Cerebellar cortex (tissue), 1 donor: ENCODE results near the gene DOCK4.
A peak's percentile ranks its signal among the peaks of the same experiment; 100 is the strongest.
"Not testable (repeated sequence)": the region's sequence is repeated elsewhere in the genome, so short reads cannot be mapped to it uniquely, and the experiment has no call there.

ENCODE experiments used
- DNase-seq: peaks from one replicate; pipeline ENCODE4 v3.0.0-alpha.2; 2015; ENCODE audit warnings: low spot score

The DOCK4 gene

DNA sequence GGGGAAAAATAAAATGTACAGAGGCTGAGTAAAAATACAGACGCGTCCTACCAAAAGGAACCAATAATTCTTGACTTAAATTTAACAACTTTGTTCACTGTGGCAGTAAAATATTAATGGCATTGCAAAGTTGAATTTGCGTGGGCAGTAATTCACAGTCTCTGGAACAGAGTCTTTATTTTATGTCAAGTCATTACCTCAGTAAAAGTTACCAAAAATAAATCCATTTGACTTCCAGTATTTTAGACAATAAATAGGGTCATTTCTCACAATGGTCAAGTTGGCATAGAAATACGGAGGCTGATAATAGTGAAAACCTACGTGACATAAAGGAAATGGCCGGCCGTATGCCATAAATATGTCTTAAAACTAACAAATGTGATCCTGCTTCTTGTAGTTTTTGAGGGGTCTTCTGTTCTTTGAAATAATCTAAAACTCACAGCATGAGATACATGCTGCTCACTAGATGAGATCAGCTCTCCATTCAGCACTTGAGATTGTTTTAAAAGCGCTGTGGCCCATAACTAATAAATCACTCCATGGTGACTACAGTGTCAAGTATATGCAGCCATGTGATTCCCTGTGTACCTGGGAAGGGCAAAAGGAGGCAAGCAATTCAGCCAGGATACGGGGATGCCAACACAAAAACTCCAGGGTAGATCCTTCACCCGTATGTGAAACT, 75.3 kb downstream of the DOCK4 start:
- DNase-seq = no peak

DNA sequence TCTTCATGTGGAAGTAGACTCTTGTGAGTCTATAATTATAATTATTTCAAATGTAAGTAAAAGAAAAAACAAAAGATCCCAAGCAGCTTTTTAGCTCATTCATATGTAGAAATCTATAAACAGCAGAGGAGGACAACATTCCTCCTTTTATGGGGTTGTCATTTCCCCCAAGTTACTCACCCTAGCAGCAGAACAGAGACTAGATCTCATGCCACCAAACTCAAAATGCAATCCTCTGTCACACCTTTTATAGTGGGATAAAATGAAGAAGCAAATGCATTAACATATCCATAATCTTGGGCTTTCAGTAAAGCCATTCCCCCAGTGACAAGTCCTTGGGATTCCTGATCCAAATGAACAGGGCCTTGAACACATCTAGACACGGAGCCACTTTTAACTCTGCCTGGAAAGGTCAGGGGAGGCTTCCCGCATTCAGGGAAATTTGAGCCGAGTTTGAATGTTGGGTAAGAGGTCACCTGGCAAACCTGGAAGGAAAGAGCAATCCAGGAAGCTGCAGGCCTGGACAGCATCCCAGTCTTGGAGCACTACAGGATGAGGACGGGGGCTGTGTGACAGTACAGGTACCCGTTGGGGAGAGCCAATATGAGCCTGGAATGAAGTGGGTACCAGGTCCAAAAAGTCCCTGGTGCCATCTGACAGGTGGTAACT, 76.4 kb downstream of the DOCK4 start:
- peak; percentile 63 for DNase-seq

DNA sequence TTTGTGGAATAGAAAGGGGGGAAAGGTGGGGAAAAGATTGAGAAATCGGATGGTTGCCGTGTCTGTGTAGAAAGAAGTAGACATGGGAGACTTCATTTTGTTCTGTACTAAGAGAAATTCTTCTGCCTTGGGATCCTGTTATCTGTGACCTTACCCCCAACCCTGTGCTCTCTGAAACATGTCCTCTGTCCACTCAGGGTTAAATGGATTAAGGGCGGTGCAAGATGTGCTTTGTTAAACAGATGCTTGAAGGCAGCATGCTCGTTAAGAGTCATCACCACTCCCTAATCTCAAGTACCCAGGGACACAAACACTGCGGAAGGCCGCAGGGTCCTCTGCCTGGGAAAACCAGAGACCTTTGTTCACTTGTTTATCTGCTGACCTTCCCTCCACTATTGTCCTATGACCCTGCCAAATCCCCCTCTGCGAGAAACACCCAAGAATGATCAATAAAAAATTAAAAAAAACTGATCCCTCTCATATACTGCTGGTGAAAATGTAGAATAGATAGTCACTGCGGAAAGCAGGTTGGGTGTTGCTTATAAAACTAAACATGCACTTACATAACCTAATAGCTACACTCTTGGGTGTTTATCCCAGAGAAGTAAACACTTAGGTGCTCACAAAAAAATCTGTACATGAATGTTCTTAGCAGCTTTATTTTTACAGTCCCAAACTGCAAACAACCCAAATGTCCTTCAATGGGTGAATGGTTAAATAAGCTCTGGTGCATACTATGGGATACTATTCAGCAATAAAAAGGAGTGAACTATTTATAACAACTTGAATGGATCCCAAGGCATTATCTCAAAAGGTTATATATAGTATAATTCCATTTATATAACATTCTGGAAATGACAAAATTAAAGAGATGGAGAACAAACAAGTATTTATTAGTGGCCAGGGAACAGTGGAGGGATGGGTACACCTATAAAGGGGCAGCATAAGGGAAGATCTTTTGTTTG, 77.5 kb downstream of the DOCK4 start:
- not testable (repeated sequence) for DNase-seq

DNA sequence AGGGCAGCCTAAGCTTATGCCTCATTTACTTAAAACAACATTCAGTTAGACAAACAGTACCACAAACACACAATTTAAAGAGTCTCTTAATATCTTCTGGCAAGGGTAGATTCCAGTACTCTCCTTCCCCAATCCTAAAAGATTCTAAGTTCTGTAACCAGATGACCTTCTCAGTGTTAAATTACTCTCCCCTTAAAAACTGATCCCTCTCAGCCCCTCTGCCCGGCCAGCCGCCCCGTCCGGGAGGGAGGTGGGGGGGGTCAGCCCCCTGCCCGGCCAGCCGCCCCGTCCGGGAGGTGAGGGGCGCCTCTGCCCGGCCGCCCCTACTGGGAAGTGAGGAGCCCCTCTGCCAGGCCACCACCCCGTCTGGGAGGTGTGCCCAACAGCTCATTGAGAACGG, 78.2 kb downstream of the DOCK4 start:
- not testable (repeated sequence) for DNase-seq

DNA sequence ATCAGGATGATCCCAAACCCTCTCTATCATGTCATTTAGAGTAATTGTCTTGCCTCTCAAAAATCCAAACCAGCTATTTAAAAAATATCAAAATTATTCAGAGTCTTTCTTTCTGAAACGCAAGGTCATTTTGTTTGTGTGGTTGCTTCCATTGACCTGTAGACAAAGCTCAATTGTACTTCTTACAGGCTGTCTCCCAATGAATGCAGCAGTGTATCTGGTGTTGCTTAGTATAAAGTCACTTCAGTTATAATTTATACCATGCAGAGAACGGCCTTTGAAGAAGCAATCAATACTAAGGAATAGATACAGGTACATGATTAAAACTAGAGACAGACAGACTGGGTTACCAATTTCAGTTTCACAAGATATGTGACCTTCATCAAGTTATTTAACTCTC, 80.9 kb downstream of the DOCK4 start:
- DNase-seq = no peak

DNA sequence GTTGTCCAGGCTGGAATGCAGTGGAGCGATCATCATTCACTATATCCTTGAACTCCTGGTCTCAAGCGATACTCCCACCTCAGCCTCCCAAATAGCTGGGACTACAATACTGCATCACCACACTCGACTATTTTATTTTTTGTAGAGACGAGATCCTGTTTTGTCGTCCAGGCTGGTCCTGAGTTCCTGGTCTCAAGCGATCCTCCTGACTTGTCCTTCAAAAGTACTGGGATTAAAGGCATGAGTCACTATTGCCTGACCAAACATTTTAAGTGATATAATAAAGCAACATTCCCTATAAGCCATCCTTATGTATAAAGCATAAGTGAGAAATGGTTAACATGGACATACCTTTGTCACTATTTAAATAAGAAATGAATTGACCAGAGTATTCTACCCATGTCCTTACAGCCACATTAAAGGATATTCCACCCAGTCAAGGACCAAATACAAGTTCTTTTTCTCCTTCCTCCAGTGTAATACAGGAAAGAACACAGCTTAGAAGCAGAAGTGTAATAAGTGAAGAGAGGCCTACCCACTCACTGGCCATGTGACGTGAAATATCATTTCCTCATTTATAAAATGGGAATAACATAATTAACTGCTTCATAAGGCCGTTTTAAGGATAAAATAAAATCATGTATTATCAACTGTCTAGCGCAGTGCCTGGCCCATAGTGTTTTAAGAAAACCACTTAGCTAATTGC, 82.0 kb downstream of the DOCK4 start:
- no peak for DNase-seq

DNA sequence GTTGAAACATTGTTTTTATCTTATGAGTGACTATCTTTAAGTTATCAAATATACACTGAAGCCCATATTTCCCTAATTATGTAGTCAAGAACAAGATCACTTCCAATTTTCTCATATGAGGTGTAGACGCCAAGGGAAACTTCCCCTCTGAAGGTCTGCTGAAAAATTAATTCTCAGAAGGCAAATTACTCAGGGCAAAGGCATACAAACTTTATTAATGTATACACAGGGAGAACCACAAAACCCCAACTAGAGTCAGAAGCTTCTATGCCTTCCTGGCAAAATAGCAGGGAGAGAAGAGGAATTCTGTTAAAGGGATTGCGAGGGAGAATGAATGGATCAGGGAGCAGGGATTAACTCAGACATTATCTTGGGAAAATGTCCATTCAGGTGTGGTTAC, 83.4 kb downstream of the DOCK4 start:
- DNase-seq = no peak

DNA sequence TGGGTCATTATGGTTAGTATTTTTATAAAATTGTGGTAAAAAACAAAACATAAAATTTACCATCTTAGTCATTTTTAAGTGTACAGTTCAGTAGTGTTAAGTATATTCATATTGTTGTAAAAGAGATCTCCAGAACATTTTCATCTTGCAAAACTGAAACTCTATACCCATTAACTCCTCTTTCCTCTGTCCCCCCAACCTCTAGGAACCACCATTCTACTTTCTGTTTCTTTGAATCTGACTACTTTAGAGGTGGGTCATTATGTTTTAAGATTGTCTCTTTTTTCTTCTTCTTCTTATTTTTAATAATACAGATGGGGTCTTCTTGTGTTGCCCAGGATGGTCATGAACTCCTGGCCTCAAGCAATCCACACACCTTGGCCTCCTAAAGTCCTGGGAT, 84.1 kb downstream of the DOCK4 start:
- no peak for DNase-seq

DNA sequence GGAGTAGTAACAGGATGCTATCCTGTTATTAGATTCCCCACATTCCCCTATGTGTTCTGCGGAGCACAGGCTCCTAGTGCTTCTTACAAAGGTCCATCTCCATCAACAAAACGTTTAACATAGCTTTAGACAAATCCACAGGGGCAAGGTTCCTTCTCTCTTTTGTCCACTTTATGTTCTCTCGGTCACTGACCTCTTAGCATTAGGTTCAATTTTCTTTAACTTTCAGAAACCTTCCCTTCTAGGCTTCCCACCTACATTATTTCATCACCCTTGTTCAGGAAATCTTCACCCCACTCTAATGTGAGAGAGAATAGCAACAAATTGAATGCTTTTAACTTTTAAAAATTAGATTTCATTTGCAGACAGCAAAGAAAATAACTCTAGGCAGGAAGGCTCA, 84.9 kb downstream of the DOCK4 start:
- no peak for DNase-seq

DNA sequence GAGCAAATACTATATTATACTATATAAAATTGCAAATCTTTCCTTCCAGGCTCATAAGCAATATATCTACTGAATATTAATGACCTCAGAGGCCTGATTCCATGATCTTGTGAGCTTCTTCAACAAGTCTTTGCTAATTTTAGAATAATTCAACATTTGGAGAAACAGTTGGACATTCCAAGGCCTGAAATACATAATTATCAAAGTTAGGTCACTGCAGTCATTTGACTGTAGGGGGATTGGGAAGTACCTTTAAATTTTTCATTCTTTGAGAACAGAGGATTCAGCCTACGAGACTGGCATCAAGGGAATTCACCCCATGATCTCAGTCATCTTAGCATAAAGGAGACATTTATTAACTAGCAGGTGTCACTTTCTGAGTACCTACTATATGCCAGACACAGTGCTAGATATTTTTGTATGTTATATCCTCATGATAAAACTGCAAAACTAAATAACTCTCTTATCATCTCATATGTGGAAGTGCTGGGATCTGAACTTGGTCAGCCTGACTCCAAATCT, 85.4 kb downstream of the DOCK4 start:
- no peak for DNase-seq

DNA sequence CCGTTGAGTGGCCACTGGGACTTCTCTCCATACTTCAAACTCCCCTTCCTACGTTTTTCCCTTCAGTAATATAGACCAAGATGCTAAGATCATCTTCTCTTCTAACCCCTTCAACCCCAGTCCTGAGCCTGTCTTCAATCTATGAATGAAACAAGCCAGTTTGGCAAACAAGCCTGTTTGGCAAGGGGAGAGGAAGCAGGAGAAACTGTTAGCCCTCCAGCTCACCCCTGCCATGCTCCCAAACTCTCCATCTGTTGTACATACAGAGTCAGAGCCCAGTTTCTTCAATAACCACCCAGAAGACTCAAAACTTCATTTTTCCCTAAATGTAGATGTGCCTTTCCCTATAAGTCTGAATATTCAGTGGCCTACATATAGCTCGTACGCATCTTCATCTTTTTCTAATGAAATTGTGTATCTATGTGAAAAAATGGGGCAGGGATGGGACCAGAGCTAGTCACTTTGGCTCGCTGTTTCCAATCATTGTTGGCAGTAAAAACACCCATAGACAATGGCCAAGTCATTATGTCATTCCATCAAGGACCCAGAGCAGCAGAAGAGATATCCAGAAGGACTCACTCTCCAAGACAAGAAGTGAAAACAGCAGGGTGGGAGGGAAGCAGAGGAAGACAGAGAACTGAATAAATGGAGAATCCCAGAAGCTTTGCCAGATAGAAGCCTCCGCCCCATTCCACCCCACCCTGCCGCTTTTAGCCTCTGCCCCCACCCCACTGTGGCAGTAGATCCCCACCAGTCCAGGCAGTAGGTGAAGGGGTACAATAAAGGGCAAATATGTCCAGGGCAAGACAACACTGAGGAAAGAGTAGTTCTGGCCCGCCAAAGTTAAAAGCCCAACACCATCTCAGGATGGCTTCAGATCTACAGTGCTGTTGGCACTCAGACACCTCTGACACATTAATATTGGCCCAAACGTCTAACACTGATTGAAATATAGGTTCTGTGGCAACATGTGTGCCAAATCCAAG, 87.3 kb downstream of the DOCK4 start:
- peak; percentile 89 for DNase-seq

DNA sequence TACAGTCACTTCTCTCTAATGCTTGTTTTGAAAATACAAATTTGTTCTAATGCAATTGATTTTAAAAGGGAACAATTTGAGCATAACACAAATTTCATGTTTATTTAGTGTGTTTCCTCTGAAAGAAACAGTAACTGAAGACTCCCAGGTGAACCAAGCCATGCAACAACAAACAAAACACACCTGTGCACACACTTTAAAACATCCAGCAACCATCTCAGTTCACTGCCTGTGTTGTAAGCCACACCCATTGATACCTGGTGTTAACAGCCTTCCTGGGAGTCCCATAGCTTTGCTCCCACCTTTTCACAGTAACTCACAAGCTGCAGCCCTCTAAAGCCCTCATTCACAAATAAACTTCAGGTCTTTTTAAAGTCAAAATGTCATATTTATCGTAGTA, 89.3 kb downstream of the DOCK4 start:
- DNase-seq = no peak

DNA sequence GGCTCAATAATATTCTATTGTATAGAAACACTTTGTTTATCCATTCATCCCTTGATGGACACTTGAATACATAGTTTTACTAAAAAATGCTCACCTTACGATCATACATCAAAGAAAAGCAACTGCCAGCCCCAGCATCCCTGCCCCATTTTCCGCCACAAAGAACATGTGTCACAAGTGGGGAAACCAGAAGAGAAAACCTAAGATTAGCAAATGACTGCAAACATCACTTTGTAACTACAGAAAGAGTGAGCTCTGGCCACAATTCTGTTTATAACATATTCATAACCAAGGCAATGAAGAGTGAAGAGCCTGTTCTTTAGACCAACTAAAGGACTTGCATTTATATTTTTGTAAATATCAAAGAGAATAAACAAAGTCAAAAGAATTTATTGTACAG, 89.8 kb downstream of the DOCK4 start:
- DNase-seq = no peak

DNA sequence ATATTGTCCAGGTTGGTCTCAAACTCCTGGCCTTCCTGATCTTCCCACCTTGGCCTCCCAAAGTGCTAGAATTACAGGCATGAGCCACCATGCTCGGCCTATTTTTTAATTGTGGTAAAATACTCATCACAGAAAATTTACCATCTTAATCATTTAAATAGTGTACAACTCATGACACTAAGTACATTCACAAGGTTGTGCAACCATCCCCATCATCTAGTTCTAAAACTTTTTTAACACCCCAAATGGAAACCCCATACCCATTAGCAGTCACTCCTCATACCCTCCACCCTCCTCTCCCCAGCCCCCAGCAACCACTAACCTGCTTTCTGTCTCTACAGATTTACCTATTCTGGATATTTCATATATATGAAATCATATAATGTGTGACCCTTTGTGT, 90.3 kb downstream of the DOCK4 start:
- DNase-seq = no peak

DNA sequence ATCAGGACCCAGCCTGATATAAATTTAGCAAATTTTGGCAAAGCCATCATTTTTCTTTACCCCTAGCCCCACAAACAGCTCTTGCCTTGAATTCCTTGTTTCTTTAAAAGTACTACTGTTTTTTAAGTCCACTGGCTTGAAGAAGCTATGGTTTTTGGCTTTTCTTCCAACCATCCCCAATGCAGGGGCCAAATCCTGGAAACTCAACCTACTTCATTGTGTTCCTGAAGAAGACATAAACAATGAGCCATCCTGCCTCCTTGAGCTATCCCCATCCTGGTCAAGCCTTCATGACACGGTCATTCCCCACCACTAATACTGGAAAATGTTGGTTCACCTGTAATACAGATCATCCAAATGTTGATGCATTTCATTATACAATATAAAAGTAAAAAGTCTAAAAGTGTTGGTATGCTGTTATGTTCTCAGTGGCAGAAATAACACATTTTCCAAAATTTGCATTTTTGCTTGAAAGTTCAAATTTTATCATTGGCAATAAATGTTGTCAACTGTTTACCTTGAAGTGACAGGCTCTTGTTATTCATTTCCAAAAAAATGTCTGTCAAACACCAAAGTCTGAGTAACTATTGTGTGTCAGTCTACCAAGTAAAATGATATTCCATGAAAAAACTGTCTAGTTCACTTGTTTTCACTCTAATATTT, 92.2 kb downstream of the DOCK4 start:
- no peak for DNase-seq

DNA sequence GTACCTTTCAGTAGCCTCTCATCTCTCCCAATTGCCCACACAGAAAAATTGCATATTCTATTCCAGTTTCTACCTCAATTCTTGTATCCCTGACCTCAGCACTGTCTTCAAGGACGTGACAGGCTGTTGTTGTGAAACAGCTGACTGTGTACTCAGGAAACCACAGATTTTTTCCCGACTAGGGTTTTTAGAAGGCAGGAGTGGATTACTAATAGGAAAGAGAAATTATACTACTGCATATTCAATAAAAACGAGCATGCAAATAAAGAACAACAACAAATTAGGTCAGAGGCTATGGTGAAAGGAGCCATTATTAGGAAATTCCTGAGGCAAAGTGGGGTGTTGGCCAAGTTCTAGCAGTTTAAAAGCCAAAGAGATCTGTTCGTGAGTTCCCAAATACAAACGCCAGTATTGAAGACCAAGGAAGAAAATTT, 93.4 kb downstream of the DOCK4 start:
- DNase-seq = peak; percentile 43

DNA sequence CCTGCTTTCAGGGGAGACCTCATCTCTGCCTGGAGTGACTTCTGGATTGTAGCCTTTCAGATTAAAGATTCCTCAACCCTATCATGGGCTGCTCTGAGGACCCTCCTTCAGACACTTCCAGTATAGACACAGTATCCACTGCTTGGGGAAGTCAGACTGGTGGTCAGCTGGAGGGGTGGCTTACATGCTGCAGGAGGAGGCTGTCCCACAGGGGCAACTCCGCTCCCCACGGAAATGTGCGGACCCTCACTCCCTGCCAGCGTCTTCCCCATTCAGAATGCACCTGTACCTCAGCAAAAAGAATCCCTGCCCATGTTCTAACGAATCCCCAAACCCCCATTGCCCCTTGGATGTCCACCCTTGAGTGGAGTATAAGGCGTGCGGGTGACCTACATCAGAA, 95.5 kb downstream of the DOCK4 start:
- no peak for DNase-seq

DNA sequence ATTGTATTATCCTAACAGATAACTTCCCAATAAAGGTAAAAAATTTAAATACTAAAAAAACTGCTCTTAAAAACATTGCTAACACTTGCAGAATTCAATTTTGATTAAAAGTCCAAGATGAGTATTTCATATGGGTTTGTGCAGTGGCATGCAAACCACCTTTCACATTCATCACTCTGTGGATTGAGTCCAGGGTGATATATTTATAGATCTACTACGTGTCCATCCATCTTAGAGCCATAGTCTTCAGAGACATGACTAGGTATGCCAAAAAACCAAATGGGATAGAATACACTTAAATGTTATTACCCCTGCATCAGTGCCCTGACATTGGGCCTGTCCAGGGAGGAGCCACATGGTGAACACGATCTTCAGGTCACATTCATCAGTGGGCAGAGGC, 96.0 kb downstream of the DOCK4 start:
- DNase-seq = no peak

DNA sequence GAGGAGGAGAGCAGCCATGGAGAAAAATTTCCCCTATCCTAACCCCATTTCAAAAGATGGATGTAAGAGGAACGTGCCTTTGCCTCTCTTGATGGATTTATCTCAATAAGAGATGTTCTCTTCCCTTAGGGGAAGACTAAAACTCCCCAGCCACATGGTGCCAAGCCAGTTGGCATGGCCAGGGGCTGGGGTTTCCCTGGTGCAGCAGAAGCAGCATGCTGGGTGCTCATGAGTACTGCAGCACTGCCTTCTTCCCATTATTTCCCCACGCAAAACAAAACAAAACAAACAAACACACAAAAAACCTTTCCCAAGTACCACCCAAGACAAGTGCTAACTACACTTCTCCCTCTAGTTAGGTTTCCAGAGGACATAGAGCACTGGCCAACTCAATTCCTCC, 97.2 kb downstream of the DOCK4 start:
- DNase-seq = no peak
